Karpas-422 (cell line): ENCODE data around the gene SCARF2. TPM values are rescaled to one million over a fixed set of nuclear protein-coding genes. Genes with fewer than 3 reads are reported as not detected.

Source experiments
- DNase-seq: peaks from one replicate; pipeline ENCODE4 v3.0.0-alpha.2; 2015
- H2AFZ ChIP-seq: fragments of 200-600 bp; sonication (generic); 2 replicates; pipeline ENCODE4 v1.6.1; 2014; ENCODE audit warnings: antibody characterized with exemption, low read length, mixed read lengths
- H3K27ac ChIP-seq: fragments of 200-600 bp; sonication (generic); 2 replicates; pipeline ENCODE4 v1.5.1; 2014; ENCODE audit warnings: mild to moderate bottlenecking, low read length, moderate library complexity
- H3K27me3 ChIP-seq: fragments of 200-600 bp; sonication (generic); 2 replicates; pipeline ENCODE4 v1.6.1; 2014; ENCODE audit warnings: low read length, mixed read lengths
- H3K36me3 ChIP-seq: fragments of 200-600 bp; sonication (generic); 2 replicates; pipeline ENCODE4 v1.6.1; 2014; ENCODE audit warnings: low read length, mixed read lengths; ENCODE audit not compliant: insufficient read depth
- H3K4me1 ChIP-seq: fragments of 200-600 bp; sonication (generic); 2 replicates; pipeline ENCODE4 v1.6.1; 2014; ENCODE audit warnings: mild to moderate bottlenecking, low read length, mixed read lengths
- H3K4me2 ChIP-seq: fragments of 200-600 bp; sonication (generic); 2 replicates; pipeline ENCODE4 v1.6.1; 2014; ENCODE audit warnings: low read length, low read depth, mild to moderate bottlenecking; ENCODE audit not compliant: poor library complexity, severe bottlenecking
- H3K4me3 ChIP-seq: fragments of 200-600 bp; sonication (generic); 2 replicates; pipeline ENCODE4 v1.5.1; 2014; ENCODE audit warnings: mild to moderate bottlenecking, antibody characterized with exemption, low read length, mixed read lengths
- H3K79me2 ChIP-seq: fragments of 200-600 bp; sonication (generic); 2 replicates; pipeline ENCODE4 v1.6.1; 2014; ENCODE audit warnings: mild to moderate bottlenecking, low read length, mixed read lengths
- H3K9ac ChIP-seq: fragments of 200-600 bp; sonication (generic); 2 replicates; pipeline ENCODE4 v1.6.0; 2014; ENCODE audit warnings: low read length
- H3K9me2 ChIP-seq: fragments of 200-600 bp; sonication (generic), shearing (Covaris generic); replicated peaks from 2 replicates; pipeline ENCODE4 v1.6.0; 2014; ENCODE audit warnings: mild to moderate bottlenecking, low read length, moderate library complexity; ENCODE audit not compliant: insufficient read depth
- H3K9me3 ChIP-seq: fragments of 300-700, 200-600 bp; sonication (generic); 2 replicates; pipeline ENCODE4 v1.6.1; 2014; ENCODE audit warnings: low read length, mixed read lengths
- H4K20me1 ChIP-seq: fragments of 200-600 bp; sonication (generic); 2 replicates; pipeline ENCODE4 v1.6.1; 2014; ENCODE audit warnings: mild to moderate bottlenecking, antibody characterized with exemption, low read length, low read depth; ENCODE audit not compliant: insufficient read depth
- total RNA-seq: library from RNA; depleted of rRNA; stranded (reverse); fragments of >200 nt; shearing (Covaris generic); gene quantifications from 2 replicates; pipeline ENCODE4 v1.2.3, GENCODE V29; 2014; ENCODE audit warnings: low replicate concordance

Gene SCARF2
- total RNA-seq, 1 experiment from 2014 or later: 0.67 TPM

DNA sequence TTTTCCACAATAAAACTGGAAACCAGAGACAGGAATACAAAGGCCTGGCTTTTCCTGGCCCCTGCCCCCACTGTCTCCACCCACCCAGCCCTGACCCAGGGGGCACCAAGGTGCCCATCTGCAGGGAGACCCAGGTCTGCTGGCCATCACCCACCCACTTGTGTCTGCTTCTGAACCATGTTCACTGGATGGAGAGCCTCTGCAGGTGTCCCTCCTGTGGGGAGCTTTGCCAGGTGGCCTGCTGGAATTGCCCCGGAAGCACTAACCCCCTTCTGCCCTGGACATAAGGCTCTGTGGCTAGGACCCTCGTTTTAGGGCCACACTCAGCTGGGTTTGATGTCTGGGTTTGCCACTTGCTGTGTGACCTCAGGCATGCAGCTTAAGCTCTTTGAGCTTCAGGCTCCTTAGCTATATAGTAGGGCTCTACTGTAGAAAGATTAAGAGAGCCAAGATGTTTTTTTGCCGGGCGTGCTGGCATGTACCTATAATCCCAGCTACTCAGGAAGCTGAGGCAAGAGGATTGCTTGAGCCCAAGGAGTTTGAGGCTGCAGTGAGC lies 3.9 kb downstream of the SCARF2 start:
- Histone ChIP-seq H3K4me2 (no peak overlapping the region), H3K4me3 (no peak overlapping the region), H3K9me3 (no peaks in the 10 kb centered on the region), H3K4me1 (no peaks in the 10 kb centered on the region), H3K27ac (no peak overlapping the region), H3K79me2 (no peaks in the 10 kb centered on the region), H3K27me3 (no peaks in the 10 kb centered on the region), H3K36me3 (no peaks in the 10 kb centered on the region), H3K9me2 (no peaks in the 10 kb centered on the region), H2AFZ (no peak overlapping the region), H3K9ac (no peak overlapping the region), H4K20me1 (no peaks in the 10 kb centered on the region)
- no peak for DNase-seq

DNA sequence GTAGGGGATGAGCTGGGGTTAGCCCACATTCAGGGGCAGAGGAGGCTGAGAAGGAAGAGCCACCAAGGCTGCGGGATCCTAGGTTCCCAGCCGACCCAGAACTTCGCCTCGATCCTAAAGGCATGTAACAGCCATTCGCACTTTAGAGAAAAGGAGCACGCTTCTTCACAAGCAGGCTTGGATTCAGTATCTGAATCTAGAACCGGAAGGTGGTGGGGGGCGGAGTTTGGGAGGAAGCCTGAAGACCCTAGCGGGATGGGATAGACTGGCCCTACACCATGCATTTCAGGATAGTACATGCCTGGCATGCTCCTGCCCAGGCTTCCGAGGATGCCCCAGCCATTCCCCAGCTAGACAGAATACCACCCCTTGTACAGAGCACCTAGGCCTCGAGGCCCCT lies 4.4 kb downstream of the SCARF2 start:
- Histone ChIP-seq H3K27me3 (no peaks in the 10 kb centered on the region), H4K20me1 (no peaks in the 10 kb centered on the region), H3K9me3 (no peaks in the 10 kb centered on the region), H3K4me2 (no peak overlapping the region), H3K36me3 (no peaks in the 10 kb centered on the region), H2AFZ (no peak overlapping the region), H3K4me1 (no peaks in the 10 kb centered on the region), H3K9me2 (no peaks in the 10 kb centered on the region), H3K4me3 (no peak overlapping the region), H3K27ac (no peak overlapping the region), H3K9ac (no peak overlapping the region), H3K79me2 (no peaks in the 10 kb centered on the region)
- no peak for DNase-seq

DNA sequence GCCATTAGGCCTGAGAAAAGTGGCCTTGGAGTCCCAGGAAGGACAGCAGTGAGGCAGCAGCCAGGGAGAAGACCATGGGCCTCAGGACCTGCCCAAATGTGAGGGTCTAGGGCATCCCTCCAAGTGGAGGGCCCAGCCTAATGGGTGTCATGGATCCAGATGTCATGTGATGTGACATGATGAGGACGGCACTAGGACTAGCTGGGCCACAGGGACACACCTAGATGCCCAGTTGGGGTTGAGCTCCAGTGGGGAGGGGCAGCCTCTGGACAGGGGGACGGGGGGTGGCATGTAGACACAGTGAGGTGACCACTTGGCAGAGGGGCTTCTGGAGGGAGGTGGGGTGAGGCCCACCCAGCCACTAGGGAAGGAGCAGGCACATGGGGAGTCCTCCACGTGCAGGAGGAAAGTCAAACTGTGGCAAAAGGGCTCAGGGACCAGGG lies 5.4 kb downstream of the SCARF2 start:
- H4K20me1 ChIP-seq: no peaks in the 10 kb centered on the region
- H3K36me3 ChIP-seq: no peaks in the 10 kb centered on the region
- H3K9me2 ChIP-seq: no peaks in the 10 kb centered on the region
- no peaks in the 10 kb centered on the region for H3K4me1 ChIP-seq
- no peak overlapping the region for H3K27ac ChIP-seq
- H3K4me3 ChIP-seq: no peak overlapping the region
- no peak for DNase-seq
- H3K79me2 ChIP-seq: no peaks in the 10 kb centered on the region
- H3K4me2 ChIP-seq: no peak overlapping the region
- no peaks in the 10 kb centered on the region for H3K27me3 ChIP-seq
- H2AFZ ChIP-seq: no peak overlapping the region
- no peak overlapping the region for H3K9ac ChIP-seq
- H3K9me3 ChIP-seq: no peaks in the 10 kb centered on the region

GRCh38 chr22:20431511-20432192 lies 6.0 kb downstream of the SCARF2 start:
- Histone ChIP-seq H3K9ac (no peak overlapping the region), H3K9me3 (no peaks in the 10 kb centered on the region), H3K36me3 (no peaks in the 10 kb centered on the region), H3K9me2 (no peaks in the 10 kb centered on the region), H3K4me1 (no peaks in the 10 kb centered on the region), H3K4me3 (no peak overlapping the region), H4K20me1 (no peaks in the 10 kb centered on the region), H3K79me2 (no peaks in the 10 kb centered on the region), H3K4me2 (no peak overlapping the region), H3K27ac (no peak overlapping the region), H2AFZ (no peak overlapping the region), H3K27me3 (no peaks in the 10 kb centered on the region)
- no peak for DNase-seq

GRCh38 chr22:20430720-20431510 lies 6.7 kb downstream of the SCARF2 start:
- DNase-seq: no peak

DNA sequence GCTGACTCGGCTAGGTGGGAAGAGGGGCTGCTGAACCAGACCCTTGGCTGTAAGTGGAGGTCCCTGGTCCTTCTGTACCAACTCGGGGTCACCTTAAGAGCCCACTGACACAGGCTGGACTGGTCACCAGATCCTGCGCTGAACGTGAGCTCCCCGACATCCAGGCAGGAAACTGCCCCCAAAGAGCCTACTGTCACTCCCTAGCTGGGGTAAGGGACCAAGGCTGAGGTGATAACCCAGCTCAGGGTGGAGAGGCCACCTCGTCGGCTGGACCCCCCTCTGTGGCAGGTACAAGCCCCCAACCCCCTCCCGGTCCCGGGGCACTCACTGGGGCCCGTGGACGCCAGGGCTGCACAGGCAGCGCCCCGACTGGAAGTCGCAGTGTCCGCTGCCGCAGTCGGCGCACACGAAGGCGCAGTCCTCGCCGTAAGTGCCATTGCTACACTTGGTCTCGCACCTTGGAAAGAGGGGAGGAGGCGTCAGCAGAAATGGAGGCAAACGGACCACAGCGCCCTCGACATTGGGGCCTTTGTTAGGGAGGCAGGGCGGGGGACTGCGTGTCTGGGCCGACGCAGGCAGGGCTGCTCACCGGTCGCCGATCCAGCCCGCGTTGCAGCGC lies 7.4 kb downstream of the SCARF2 start:
- DNase-seq: no peak
- Histone ChIP-seq H3K9ac (no peak overlapping the region), H3K27me3 (no peaks in the 10 kb centered on the region), H3K4me1 (no peaks in the 10 kb centered on the region), H3K27ac (no peak overlapping the region), H3K36me3 (no peaks in the 10 kb centered on the region), H3K4me2 (no peak overlapping the region), H3K4me3 (no peak overlapping the region), H2AFZ (no peak overlapping the region), H3K79me2 (no peaks in the 10 kb centered on the region), H4K20me1 (no peaks in the 10 kb centered on the region), H3K9me2 (no peaks in the 10 kb centered on the region), H3K9me3 (no peaks in the 10 kb centered on the region)

More at GRCh38 chr22:20430720-20431510, 6.7 kb downstream of the SCARF2 start:
- H3K27ac ChIP-seq: no peak overlapping the region
- H3K9ac ChIP-seq: no peak overlapping the region
- no peak overlapping the region for H2AFZ ChIP-seq
- no peak overlapping the region for H3K4me2 ChIP-seq
- H3K9me2 ChIP-seq: no peaks in the 10 kb centered on the region
- H3K4me1 ChIP-seq: no peaks in the 10 kb centered on the region
- no peaks in the 10 kb centered on the region for H3K36me3 ChIP-seq
- no peaks in the 10 kb centered on the region for H3K9me3 ChIP-seq
- H3K27me3 ChIP-seq: no peaks in the 10 kb centered on the region
- H3K4me3 ChIP-seq: no peak overlapping the region
- H3K79me2 ChIP-seq: no peaks in the 10 kb centered on the region
- H4K20me1 ChIP-seq: no peaks in the 10 kb centered on the region

DNA sequence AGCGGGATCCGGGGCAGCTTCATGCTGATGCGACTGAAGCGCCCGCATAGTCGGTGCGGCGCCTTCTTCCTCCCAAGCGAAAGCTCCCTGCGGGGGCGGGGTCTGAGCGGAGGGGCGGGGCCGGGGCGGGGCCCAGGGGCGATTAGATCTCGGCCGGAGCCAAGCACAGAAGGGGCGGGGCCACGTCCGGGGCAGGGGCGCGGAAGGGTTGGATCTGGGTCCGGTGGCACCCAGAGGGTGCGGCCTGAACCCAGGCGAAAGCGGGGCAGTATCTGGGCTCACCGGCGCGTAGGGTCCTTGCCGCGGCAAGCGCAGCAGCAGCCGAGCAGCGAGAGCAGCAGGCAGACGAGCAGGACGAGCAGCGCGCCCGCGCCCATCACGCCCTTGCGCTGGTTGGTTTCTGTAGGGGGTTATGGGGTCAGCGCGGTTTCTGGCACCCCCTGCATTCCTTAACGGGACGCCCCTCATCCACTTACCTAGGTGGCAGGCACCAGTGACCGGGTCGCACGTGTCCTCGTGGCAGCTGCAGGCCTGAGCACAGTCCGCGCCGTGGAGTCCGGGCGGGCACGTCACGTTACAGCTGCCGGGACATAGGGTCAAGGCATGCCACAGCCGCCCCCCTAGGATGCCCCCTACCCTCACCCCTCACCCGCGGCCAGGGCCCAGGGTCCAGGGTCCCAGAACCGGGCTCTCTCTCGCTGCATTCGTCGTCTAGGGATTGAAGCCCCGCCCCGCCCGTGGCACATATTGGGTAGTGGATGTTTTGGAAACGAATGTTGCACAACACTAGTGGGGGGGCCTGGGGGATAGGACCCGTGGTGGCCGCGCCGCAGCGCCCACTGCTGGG lies 8.1 kb downstream of the SCARF2 start:
- Histone ChIP-seq H3K79me2 (no peaks in the 10 kb centered on the region), H3K36me3 (no peaks in the 10 kb centered on the region), H3K9me2 (no peaks in the 10 kb centered on the region), H4K20me1 (no peaks in the 10 kb centered on the region), H3K4me1 (no peaks in the 10 kb centered on the region), H3K4me2 (peak overlapping the region; percentile 32), H3K27ac (no peak overlapping the region), H3K9ac (peak overlapping the region; percentile 45; the same call in 1 of the 2 replicates), H3K4me3 (peak overlapping the region; percentile 10; the same call in 1 of the 2 replicates), H3K27me3 (no peaks in the 10 kb centered on the region), H3K9me3 (no peaks in the 10 kb centered on the region), H2AFZ (no peak overlapping the region)
- peak; percentile 83 for DNase-seq
